GM23338 (cell line): ENCODE data around the gene DPP10. TPM values are rescaled to one million over a fixed set of nuclear protein-coding genes. Genes with fewer than 3 reads are reported as not detected.

ENCODE experiments used
- ATAC-seq: fragments of 200-7000 bp; cut with Tn5 transposase; 3 replicates; pipeline ENCODE4 v1.9.1; 2020
- DNase-seq: peaks from one replicate; pipeline ENCODE4 v3.0.0-alpha.2; 2015; ENCODE audit warnings: low spot score
- H2AFZ ChIP-seq: fragments of 200-600 bp; sonication (generic); 2 replicates; pipeline ENCODE4 v1.8.0; 2016; ENCODE audit warnings: antibody characterized with exemption, mild to moderate bottlenecking, moderate library complexity
- H3F3A ChIP-seq: fragments of 200-600 bp; sonication (generic); replicated peaks from 2 replicates; pipeline ENCODE4 v1.8.0; 2017; ENCODE audit warnings: antibody characterized with exemption, mixed run types, low read depth
- H3K27ac ChIP-seq: fragments of 200-600 bp; sonication (generic); 2 replicates; pipeline ENCODE4 v1.6.1; 2016; ENCODE audit warnings: low read depth
- H3K27me3 ChIP-seq: fragments of 200-600 bp; sonication (generic); 2 replicates; pipeline ENCODE4 v1.8.0; 2016; ENCODE audit warnings: mild to moderate bottlenecking, mixed run types, moderate library complexity; ENCODE audit not compliant: insufficient read depth
- H3K36me3 ChIP-seq: fragments of 200-600 bp; sonication (generic); 2 replicates; pipeline ENCODE4 v1.8.0; 2016; ENCODE audit warnings: mild to moderate bottlenecking; ENCODE audit not compliant: insufficient read depth
- H3K4me1 ChIP-seq: fragments of 200-600 bp; sonication (generic); 2 replicates; pipeline ENCODE4 v1.8.0; 2016; ENCODE audit warnings: mild to moderate bottlenecking, moderate library complexity; ENCODE audit not compliant: insufficient read depth
- H3K4me2 ChIP-seq: fragments of 200-600 bp; sonication (generic); 2 replicates; pipeline ENCODE4 v1.7.1; 2017; ENCODE audit warnings: mixed run types
- H3K4me3 ChIP-seq: fragments of 200-600 bp; sonication (generic); 2 replicates; pipeline ENCODE4 v1.6.1; 2016; ENCODE audit warnings: mixed run types
- H3K79me2 ChIP-seq: fragments of 200-600 bp; sonication (generic); replicated peaks from 2 replicates; pipeline ENCODE4 v1.8.0; 2017; ENCODE audit warnings: mild to moderate bottlenecking; ENCODE audit not compliant: insufficient read depth
- H3K9me2 ChIP-seq: fragments of 200-600 bp; sonication (generic); 2 replicates; pipeline ENCODE4 v1.8.0; 2017; ENCODE audit not compliant: insufficient read depth
- H4K20me1 ChIP-seq: fragments of 200-600 bp; sonication (generic); replicated peaks from 2 replicates; pipeline ENCODE4 v1.8.0; 2017; ENCODE audit warnings: mild to moderate bottlenecking; ENCODE audit not compliant: insufficient read depth
- H3K27ac Mint-ChIP-seq: 2 replicates; pipeline ENCODE4 v1.8.0; 2020; ENCODE audit warnings: inconsistent platforms, mild to moderate bottlenecking, moderate library complexity, mixed read lengths
- H3K27me3 Mint-ChIP-seq: 3 replicates; pipeline ENCODE4 v1.8.0; 2022; ENCODE audit warnings: low read depth, mild to moderate bottlenecking, moderate library complexity, mixed read lengths, inconsistent platforms; ENCODE audit not compliant: insufficient read depth, poor library complexity
- H3K36me3 Mint-ChIP-seq: 3 replicates; pipeline ENCODE4 v1.8.0; 2021; ENCODE audit warnings: low read depth, mild to moderate bottlenecking, inconsistent platforms, moderate library complexity, mixed read lengths
- H3K4me1 Mint-ChIP-seq: 3 replicates; pipeline ENCODE4 v1.8.0; 2020; ENCODE audit warnings: mild to moderate bottlenecking, inconsistent platforms, mixed read lengths
- H3K4me3 Mint-ChIP-seq: 3 replicates; pipeline ENCODE4 v1.8.0; 2021; ENCODE audit warnings: moderate library complexity, mild to moderate bottlenecking, inconsistent platforms, mixed read lengths
- H3K9me3 Mint-ChIP-seq: 3 replicates; pipeline ENCODE4 v1.8.0; 2020; ENCODE audit warnings: moderate library complexity, mild to moderate bottlenecking, inconsistent platforms, mixed read lengths
- CREB1 ChIP-seq: fragments of 250-450 bp; sonication (Bioruptor Pico); IDR thresholded peaks from 2 replicates; pipeline ENCODE4 v1.5.0; 2020; ENCODE audit warnings: low read depth, mild to moderate bottlenecking, moderate library complexity
- CTCF ChIP-seq, 2 experiments: fragments of 200-600 bp in 1 of 2; sonication (generic) in 1 of 2; conservative IDR thresholded peaks; 2 replicates each; pipeline versions ENCODE4 v1.5.1 to v1.6.1; 2016 to 2017; ENCODE audit warnings: antibody characterized with exemption in 2 of 2, low read depth in 2 of 2, mild to moderate bottlenecking in 2 of 2, moderate library complexity in 1 of 2
- ETS1 ChIP-seq: IDR thresholded peaks from 2 replicates; pipeline ENCODE4 v1.6.1; 2016; ENCODE audit warnings: antibody characterized with exemption
- EZH2 ChIP-seq: fragments of 200-600 bp; sonication (generic); IDR thresholded peaks from one replicate; pipeline ENCODE4 v1.8.0; 2017; ENCODE audit warnings: antibody characterized with exemption, mild to moderate bottlenecking, low read depth; ENCODE audit not compliant: unreplicated experiment
- EZH2phosphoT487 ChIP-seq: fragments of 200-600 bp; sonication (generic); IDR thresholded peaks from one replicate; pipeline ENCODE4 v1.8.1; 2018; ENCODE audit warnings: antibody characterized with exemption; ENCODE audit not compliant: unreplicated experiment
- JUNB ChIP-seq: IDR thresholded peaks from one replicate; pipeline ENCODE4 v1.6.1; 2016; ENCODE audit warnings: antibody characterized with exemption; ENCODE audit not compliant: unreplicated experiment
- NANOG ChIP-seq: IDR thresholded peaks from 2 replicates; pipeline ENCODE4 v1.6.1; 2016; ENCODE audit warnings: antibody characterized with exemption, borderline replicate concordance
- POLR2AphosphoS5 ChIP-seq: IDR thresholded peaks from 2 replicates; pipeline ENCODE4 v1.6.1; 2016; ENCODE audit warnings: antibody characterized with exemption, low read depth
- REST ChIP-seq: IDR thresholded peaks from one replicate; pipeline ENCODE4 v1.6.1; 2018; ENCODE audit warnings: antibody characterized with exemption; ENCODE audit not compliant: unreplicated experiment
- STAT1 ChIP-seq: IDR thresholded peaks from one replicate; pipeline ENCODE4 v1.6.1; 2016; ENCODE audit warnings: antibody characterized with exemption; ENCODE audit not compliant: unreplicated experiment
- ZNF114 ChIP-seq: fragments of 250-450 bp; sonication (Bioruptor Pico); IDR thresholded peaks from 2 replicates; pipeline ENCODE4 v1.5.0; 2020; ENCODE audit warnings: mild to moderate bottlenecking, moderate library complexity
- ZNF331 ChIP-seq: fragments of 250-450 bp; sonication (Bioruptor Pico); IDR thresholded peaks from 2 replicates; pipeline ENCODE4 v1.5.0; 2020; ENCODE audit warnings: low read depth, mild to moderate bottlenecking, moderate library complexity
- ZNF462 ChIP-seq: fragments of 250-450 bp; sonication (Bioruptor Pico); IDR thresholded peaks from 2 replicates; pipeline ENCODE4 v1.5.0; 2020; ENCODE audit warnings: mild to moderate bottlenecking, moderate library complexity
- polyA plus RNA-seq: library from polyadenylated mRNA; unstranded; fragments of >200 nt; fragmentation: Nextera tagmentation; extraction: Ambion mirVana; gene quantifications from 2 replicates; pipeline ENCODE4 v1.2.1, GENCODE V29; 2016
- total RNA-seq: library from RNA; depleted of rRNA; stranded (reverse); fragments of >200 nt; shearing (Covaris generic); gene quantifications from 2 replicates; pipeline ENCODE4 v1.2.3, GENCODE V29; 2014

Gene DPP10
- total and polyA plus RNA-seq, 2 experiments from 2014 or later = 3.6 to 14.8 TPM

- ATAC-seq (no peak), DNase-seq (no peak)
- Histone ChIP-seq H3K4me1 (peaks cover 10% of the 10 kb centered on the region; the same call in 1 of the 2 replicates), H2AFZ (no peak overlapping the region), H4K20me1 (no peaks in the 10 kb centered on the region), H3K27ac (no peak overlapping the region), H3K9me2 (peaks cover 6% of the 10 kb centered on the region; the same call in 1 of the 2 replicates), H3K36me3 (no peaks in the 10 kb centered on the region), H3K4me3 (no peak overlapping the region), H3K79me2 (no peaks in the 10 kb centered on the region), H3K27me3 (no peaks in the 10 kb centered on the region), H3K4me2 (no peak overlapping the region), H3F3A (no peaks in the 10 kb centered on the region)
- H3K4me1 Mint-ChIP-seq = peaks cover 14% of the 10 kb centered on the region; the same call in 2 of the 3 replicates
- H3K4me3 Mint-ChIP-seq = no peak overlapping the region
- TF ChIP-seq CREB1 (CRISPR knock-in tag) (no peak), ZNF462 (CRISPR knock-in tag) (no peak), ETS1 (no peak), STAT1 (no peak), ZNF331 (CRISPR knock-in tag) (no peak), ZNF114 (CRISPR knock-in tag) (no peak), POLR2AphosphoS5 (no peak), JUNB (no peak), EZH2 (no peak), REST (no peak), NANOG (no peak), CTCF (conservative IDR thresholded peaks at IDR 0.05; ENCODE audit: low read depth in 2 of 2) (no peak), EZH2phosphoT487 (no peak)
- H3K9me3 Mint-ChIP-seq = no peaks in the 10 kb centered on the region; the same call in 1 of the 3 replicates
- no peaks in the 10 kb centered on the region for H3K36me3 Mint-ChIP-seq
- H3K27me3 Mint-ChIP-seq = peaks cover 2% of the 10 kb centered on the region
- H3K27ac Mint-ChIP-seq = no peak overlapping the region
Measured at GRCh38 chr2:114812261-114812660, 369.8 kb downstream of the DPP10 start.
